Neutrophil (primary cell): Measurements from ENCODE around the gene LTBP2.

Experiments
- H3K27ac ChIP-seq: fragments of 200-600 bp; sonication (generic); 2 replicates; pipeline ENCODE4 v1.5.1; 2016; ENCODE audit warnings: mild to moderate bottlenecking, moderate library complexity
- H3K27me3 ChIP-seq: fragments of 200-600 bp; sonication (generic); 2 replicates; pipeline ENCODE4 v1.6.0; 2016; ENCODE audit warnings: mild to moderate bottlenecking
- H3K36me3 ChIP-seq: fragments of 200-600 bp; sonication (generic); 2 replicates; pipeline ENCODE4 v1.5.1; 2017
- H3K4me1 ChIP-seq, 2 experiments: fragments of 200-600 bp in 1 of 2; sonication (generic) in 1 of 2; 1 replicate in 1 of 2; 2 replicates in 1 of 2; pipeline versions ENCODE4 v1.5.1 to v1.6.1; 2013 to 2016; ENCODE audit warnings: low read depth in 1 of 2, low read length in 1 of 2, mild to moderate bottlenecking in 1 of 2, moderate library complexity in 1 of 2; ENCODE audit not compliant: control insufficient read depth in 1 of 2, insufficient read depth in 1 of 2
- H3K4me3 ChIP-seq, 2 experiments: fragments of 200-600 bp in 1 of 2; sonication (generic) in 1 of 2; 1 replicate in 1 of 2; 2 replicates in 1 of 2; pipeline ENCODE4 v1.5.1; 2013 to 2016; ENCODE audit warnings: low read depth in 1 of 2, low read length in 1 of 2, mild to moderate bottlenecking in 1 of 2, moderate library complexity in 1 of 2
- H3K9me3 ChIP-seq: fragments of 200-600 bp; sonication (generic); 2 replicates; pipeline ENCODE4 v1.5.1; 2016
- TF ChIP-seq, protein P1 (sequence below): fragments of 200-600 bp; sonication (generic); IDR thresholded peaks from 2 replicates; pipeline ENCODE4 v1.5.1; 2016; ENCODE audit warnings: antibody characterized with exemption

The LTBP2 gene

GRCh38 chr14:74547331-74547927 lies 64.6 kb downstream of the LTBP2 start:
- Histone ChIP-seq H3K27ac (no peak overlapping the region), H3K27me3 (peaks cover 3% of the 10 kb centered on the region), H3K4me1 (no peaks in the 10 kb centered on the region), H3K4me3 (no peak overlapping the region), H3K36me3 (no peaks in the 10 kb centered on the region), H3K9me3 (no peaks in the 10 kb centered on the region)
- TF ChIP-seq, protein P1, sequence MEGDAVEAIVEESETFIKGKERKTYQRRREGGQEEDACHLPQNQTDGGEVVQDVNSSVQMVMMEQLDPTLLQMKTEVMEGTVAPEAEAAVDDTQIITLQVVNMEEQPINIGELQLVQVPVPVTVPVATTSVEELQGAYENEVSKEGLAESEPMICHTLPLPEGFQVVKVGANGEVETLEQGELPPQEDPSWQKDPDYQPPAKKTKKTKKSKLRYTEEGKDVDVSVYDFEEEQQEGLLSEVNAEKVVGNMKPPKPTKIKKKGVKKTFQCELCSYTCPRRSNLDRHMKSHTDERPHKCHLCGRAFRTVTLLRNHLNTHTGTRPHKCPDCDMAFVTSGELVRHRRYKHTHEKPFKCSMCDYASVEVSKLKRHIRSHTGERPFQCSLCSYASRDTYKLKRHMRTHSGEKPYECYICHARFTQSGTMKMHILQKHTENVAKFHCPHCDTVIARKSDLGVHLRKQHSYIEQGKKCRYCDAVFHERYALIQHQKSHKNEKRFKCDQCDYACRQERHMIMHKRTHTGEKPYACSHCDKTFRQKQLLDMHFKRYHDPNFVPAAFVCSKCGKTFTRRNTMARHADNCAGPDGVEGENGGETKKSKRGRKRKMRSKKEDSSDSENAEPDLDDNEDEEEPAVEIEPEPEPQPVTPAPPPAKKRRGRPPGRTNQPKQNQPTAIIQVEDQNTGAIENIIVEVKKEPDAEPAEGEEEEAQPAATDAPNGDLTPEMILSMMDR = no peak

DNA sequence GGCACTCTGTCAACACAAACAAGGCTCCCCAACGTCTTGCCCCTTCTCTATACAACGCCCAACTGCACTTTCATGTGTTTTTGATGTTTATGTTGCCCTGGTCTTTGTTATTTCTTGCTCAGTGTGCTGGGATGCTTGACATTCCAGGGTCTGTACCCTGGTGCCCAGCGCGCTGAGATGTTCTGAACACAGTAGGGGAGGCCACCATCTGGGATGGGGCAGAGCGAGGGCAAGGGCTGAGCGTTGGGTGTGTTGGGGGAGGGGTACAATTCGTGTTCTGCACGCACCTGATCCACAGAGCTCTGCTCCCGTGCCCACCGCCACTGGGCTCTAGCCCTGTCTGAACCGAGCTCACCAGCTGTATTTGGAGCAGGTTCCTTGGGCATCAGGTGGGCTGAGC lies 65.6 kb downstream of the LTBP2 start:
- Histone ChIP-seq H3K36me3 (no peaks in the 10 kb centered on the region), H3K9me3 (no peaks in the 10 kb centered on the region), H3K27ac (no peak overlapping the region), H3K4me3 (no peak overlapping the region), H3K27me3 (peaks cover 3% of the 10 kb centered on the region), H3K4me1 (no peaks in the 10 kb centered on the region)
- TF ChIP-seq, protein P1 = no peak

DNA sequence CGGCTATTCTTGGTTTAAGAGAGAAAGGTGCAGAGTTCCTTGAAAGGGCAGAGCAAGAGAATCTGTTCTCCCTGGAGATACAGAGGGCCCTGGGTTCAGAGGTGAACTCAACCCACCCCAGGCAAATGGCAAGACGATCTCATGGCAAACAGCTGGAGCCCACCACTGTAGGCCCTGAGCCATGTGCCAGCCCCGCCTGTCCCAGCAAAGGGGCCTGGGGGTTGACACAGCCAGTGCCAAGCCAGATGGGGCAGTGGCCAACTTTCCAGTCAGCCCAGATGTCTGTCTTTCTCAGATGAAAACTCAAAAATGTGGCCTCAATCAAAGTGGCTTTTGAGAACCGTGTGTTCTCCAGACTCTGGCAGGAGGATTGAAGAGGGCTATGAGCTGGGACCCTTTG lies 66.7 kb downstream of the LTBP2 start:
- TF ChIP-seq, protein P1 = no peak
- no peak overlapping the region for H3K4me3 ChIP-seq
- H3K4me1 ChIP-seq = no peaks in the 10 kb centered on the region
- H3K36me3 ChIP-seq = no peaks in the 10 kb centered on the region
- no peaks in the 10 kb centered on the region for H3K9me3 ChIP-seq
- H3K27ac ChIP-seq = no peak overlapping the region
- peaks cover 3% of the 10 kb centered on the region for H3K27me3 ChIP-seq

DNA sequence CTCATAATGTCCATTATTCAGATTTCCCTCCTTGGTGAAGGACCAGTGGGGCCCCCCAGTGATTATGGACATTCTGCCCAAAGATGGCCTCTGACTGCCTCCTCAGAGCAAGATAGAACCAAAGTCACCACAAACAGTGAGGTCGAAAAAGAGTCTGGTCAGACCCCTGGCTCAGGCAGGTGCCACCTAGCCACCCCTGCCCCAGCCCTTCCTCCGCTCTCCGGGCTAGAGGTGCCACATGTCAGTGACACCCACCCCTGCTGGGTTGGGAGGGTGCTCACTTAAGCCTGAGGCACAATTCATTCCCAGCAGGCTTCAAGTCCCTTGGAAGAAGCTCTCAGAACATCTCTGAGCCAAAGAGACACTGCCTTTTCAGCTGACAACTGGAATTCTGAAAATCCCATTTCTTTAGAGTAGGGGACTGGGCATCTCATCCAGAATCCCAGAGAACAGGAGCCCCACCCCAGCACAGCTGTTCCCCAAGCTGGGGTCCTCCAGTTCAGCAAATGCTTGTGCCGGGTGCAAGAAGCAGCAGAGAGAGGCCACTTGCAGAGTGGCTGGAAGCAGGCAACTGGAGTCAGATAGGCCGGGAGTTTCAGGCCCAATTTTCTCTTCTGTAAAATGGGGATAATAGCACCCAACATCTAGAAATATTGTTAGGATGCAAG lies 68.1 kb downstream of the LTBP2 start:
- peaks cover 3% of the 10 kb centered on the region for H3K27me3 ChIP-seq

DNA sequence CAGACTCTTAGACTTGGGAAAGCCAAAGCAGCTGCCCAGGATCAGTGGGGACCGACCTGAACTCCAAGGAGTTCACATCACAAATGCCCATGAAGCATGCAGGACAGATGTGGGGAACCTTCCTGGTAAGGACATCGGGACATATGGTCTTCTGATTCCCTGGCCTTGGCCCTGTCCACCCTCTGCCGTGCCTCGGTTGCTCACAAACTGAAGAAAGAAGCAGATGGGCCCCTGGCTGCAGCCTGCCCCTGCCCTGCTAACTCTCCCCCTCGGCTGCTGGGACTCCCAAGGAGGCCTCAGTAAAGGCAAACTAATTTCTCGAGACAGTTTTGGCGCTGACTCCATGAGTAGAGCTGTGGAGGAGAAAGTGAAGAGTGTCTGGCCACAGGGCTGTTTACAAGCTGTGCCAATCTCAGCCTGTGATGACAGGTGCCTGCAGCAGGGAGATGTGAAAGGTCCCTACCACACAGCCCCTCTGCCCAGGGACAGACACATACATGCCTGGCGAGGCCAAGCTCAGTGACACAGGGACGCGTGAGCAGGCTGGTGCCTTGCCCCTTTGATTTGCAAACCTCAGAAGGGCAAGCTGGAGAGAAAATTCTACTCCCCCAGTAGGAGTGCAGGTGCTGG lies 69.9 kb downstream of the LTBP2 start:
- Histone ChIP-seq H3K4me1 (no peaks in the 10 kb centered on the region), H3K36me3 (no peaks in the 10 kb centered on the region), H3K4me3 (no peak overlapping the region), H3K27me3 (peaks cover 3% of the 10 kb centered on the region), H3K9me3 (no peaks in the 10 kb centered on the region), H3K27ac (no peak overlapping the region)
- TF ChIP-seq, protein P1 = no peak

More for the DNA sequence above, 68.1 kb downstream of the LTBP2 start:
- no peaks in the 10 kb centered on the region for H3K9me3 ChIP-seq
- TF ChIP-seq, protein P1 = no peak
- no peak overlapping the region for H3K4me3 ChIP-seq
- no peak overlapping the region for H3K27ac ChIP-seq
- no peaks in the 10 kb centered on the region for H3K36me3 ChIP-seq
- no peaks in the 10 kb centered on the region for H3K4me1 ChIP-seq
